Smooth muscle cell (in vitro differentiated cells): ENCODE results near the gene TMEM131L. TPM values are rescaled to one million over a fixed set of nuclear protein-coding genes. Genes with fewer than 3 reads are reported as not detected.

Source experiments
- DNase-seq: peaks from one replicate; lab custom pipeline; 2025; ENCODE audit not compliant: unreplicated experiment; lab: John Stamatoyannopoulos, UW
- H2AFZ ChIP-seq: fragments of 200-600 bp; sonication (generic); 2 replicates; pipeline ENCODE4 v1.6.0; 2016; ENCODE audit warnings: antibody characterized with exemption, low read depth, mild to moderate bottlenecking
- H3F3A ChIP-seq: fragments of 200-600 bp; sonication (generic); 2 replicates; pipeline ENCODE4 v1.6.0; 2017; ENCODE audit warnings: antibody characterized with exemption, low read depth
- H3K27ac ChIP-seq: fragments of 200-600 bp; sonication (generic); 2 replicates; pipeline ENCODE4 v1.5.1; 2016; ENCODE audit warnings: low read depth, mild to moderate bottlenecking
- H3K27me3 ChIP-seq: fragments of 200-600 bp; sonication (generic); 2 replicates; pipeline ENCODE4 v1.6.1; 2016; ENCODE audit warnings: low read depth, mild to moderate bottlenecking
- H3K36me3 ChIP-seq: fragments of 200-600 bp; sonication (generic); 2 replicates; pipeline ENCODE4 v1.5.1; 2016; ENCODE audit warnings: low read depth
- H3K4me1 ChIP-seq: fragments of 200-600 bp; sonication (generic); 2 replicates; pipeline ENCODE4 v1.5.1; 2016; ENCODE audit warnings: low read depth
- H3K4me2 ChIP-seq: fragments of 200-600 bp; sonication (generic); 2 replicates; pipeline ENCODE4 v1.6.0; 2016; ENCODE audit warnings: mild to moderate bottlenecking
- H3K4me3 ChIP-seq: fragments of 200-600 bp; sonication (generic); 2 replicates; pipeline ENCODE4 v1.5.1; 2016; ENCODE audit warnings: mild to moderate bottlenecking
- H3K79me2 ChIP-seq: fragments of 200-600 bp; sonication (generic); 2 replicates; pipeline ENCODE4 v1.6.0; 2016; ENCODE audit warnings: low read depth, mild to moderate bottlenecking
- H3K9ac ChIP-seq: fragments of 200-600 bp; sonication (generic); 2 replicates; pipeline ENCODE4 v1.6.0; 2016; ENCODE audit warnings: low read depth
- H3K9me3 ChIP-seq: fragments of 200-600 bp; sonication (generic); replicated peaks from 2 replicates; pipeline ENCODE4 v1.5.1; 2016; ENCODE audit warnings: low read depth
- H4K20me1 ChIP-seq: fragments of 200-600 bp; sonication (generic); 2 replicates; pipeline ENCODE4 v1.6.0; 2016; ENCODE audit warnings: low read depth
- CTCF ChIP-seq: fragments of 200-600 bp; sonication (generic); IDR thresholded peaks from 2 replicates; pipeline ENCODE4 v1.5.1; 2017; ENCODE audit warnings: borderline replicate concordance, mild to moderate bottlenecking, antibody characterized with exemption; ENCODE audit not compliant: insufficient read depth, poor library complexity, severe bottlenecking
- WGBS: methylation state at CpG from one replicate; pipeline ENCODE4 v1.1.7; 2016; ENCODE audit warnings: low lambda C conversion rate; 5-methylcytosine and 5-hydroxymethylcytosine counted together
- polyA plus RNA-seq: library from polyadenylated mRNA; unstranded; fragments of >200 nt; fragmentation: Nextera tagmentation; extraction: Ambion mirVana; gene quantifications from 2 replicates; pipeline ENCODE4 v1.2.1, GENCODE V29; 2016
- total RNA-seq: library from RNA; depleted of rRNA; stranded (reverse); fragments of >200 nt; gene quantifications from 2 replicates; pipeline ENCODE4 v1.2.3, GENCODE V29; 2014

TMEM131L gene
- total and polyA plus RNA-seq, 2 experiments from 2014 or later: 4.3 to 6.7 TPM

- H3K4me3 ChIP-seq: no peak overlapping the region
- DNase-seq: no peak
- H3K27ac ChIP-seq: no peak overlapping the region
These were observed 46.9 kb downstream of the TMEM131L start for GRCh38 chr4:153512952-153513500.

GRCh38 chr4:153513596-153513995 is 47.4 kb downstream of the TMEM131L start:
- WGBS: 100% methylated on average over 1 of the region's 1 CpG
- H3F3A ChIP-seq: no peaks in the 10 kb centered on the region
- H4K20me1 ChIP-seq: no peaks in the 10 kb centered on the region
- peak overlapping the region; percentile 21 for H3K4me2 ChIP-seq
- H3K9me3 ChIP-seq: no peaks in the 10 kb centered on the region
- H2AFZ ChIP-seq: no peak overlapping the region
- no peaks in the 10 kb centered on the region for H3K79me2 ChIP-seq
- H3K36me3 ChIP-seq: no peaks in the 10 kb centered on the region
- TF ChIP-seq CTCF: no peak
- H3K27me3 ChIP-seq: no peaks in the 10 kb centered on the region
- no peak overlapping the region for H3K4me3 ChIP-seq
- H3K27ac ChIP-seq: no peak overlapping the region
- no peak for DNase-seq
- no peak overlapping the region for H3K9ac ChIP-seq
- H3K4me1 ChIP-seq: peaks cover 11% of the 10 kb centered on the region

More at GRCh38 chr4:153512952-153513500, 46.9 kb downstream of the TMEM131L start:
- H3K79me2 ChIP-seq: no peaks in the 10 kb centered on the region
- H4K20me1 ChIP-seq: no peaks in the 10 kb centered on the region
- no peaks in the 10 kb centered on the region for H3F3A ChIP-seq
- H3K27me3 ChIP-seq: no peaks in the 10 kb centered on the region
- H3K4me1 ChIP-seq: peaks cover 11% of the 10 kb centered on the region
- H3K9ac ChIP-seq: no peak overlapping the region
- H2AFZ ChIP-seq: no peak overlapping the region
- 97% methylated on average over 3 of the region's 3 CpGs for WGBS
- no peak for TF ChIP-seq CTCF
- no peaks in the 10 kb centered on the region for H3K9me3 ChIP-seq
- H3K4me2 ChIP-seq: no peak overlapping the region
- no peaks in the 10 kb centered on the region for H3K36me3 ChIP-seq

GRCh38 chr4:153514001-153514526 is 47.9 kb downstream of the TMEM131L start:
- Histone ChIP-seq H3K4me1 (peaks cover 11% of the 10 kb centered on the region), H3K9me3 (no peaks in the 10 kb centered on the region), H3K79me2 (no peaks in the 10 kb centered on the region), H3F3A (no peaks in the 10 kb centered on the region), H3K36me3 (no peaks in the 10 kb centered on the region), H3K27me3 (no peaks in the 10 kb centered on the region), H3K27ac (peak overlapping the region; percentile 11), H4K20me1 (no peaks in the 10 kb centered on the region), H2AFZ (no peak overlapping the region), H3K4me2 (peak overlapping the region; percentile 21), H3K4me3 (no peak overlapping the region), H3K9ac (no peak overlapping the region)
- WGBS: 51% methylated on average over 3 of the region's 3 CpGs
- DNase-seq: no peak
- TF ChIP-seq CTCF: no peak
